Stimulated activated memory B cell treated with anti-CD40 and anti-IgM and Interleukin-4, amounts not matched to agents 10 μg/mL and 1 μg/mL and 100 μg/mL, for 72 hours (primary cell): ENCODE results near the gene TRAT1.

Experiments
- ATAC-seq: fragments of 150-1000 bp; cut with Tn5 transposase; 2 replicates; pipeline ENCODE4 v1.10.0; 2021
- H3K27ac Mint-ChIP-seq: one replicate; pipeline ENCODE4 v1.8.0; 2022; ENCODE audit warnings: mild to moderate bottlenecking, mixed read lengths
- H3K27me3 Mint-ChIP-seq: one replicate; pipeline ENCODE4 v1.8.0; 2022; ENCODE audit warnings: mixed read lengths
- H3K36me3 Mint-ChIP-seq: one replicate; pipeline ENCODE4 v1.8.0; 2022; ENCODE audit warnings: mixed read lengths
- H3K4me1 Mint-ChIP-seq: one replicate; pipeline ENCODE4 v1.8.0; 2022; ENCODE audit warnings: mixed read lengths
- H3K4me3 Mint-ChIP-seq: one replicate; pipeline ENCODE4 v1.8.0; 2022; ENCODE audit warnings: mild to moderate bottlenecking, moderate library complexity, mixed read lengths
- H3K9me3 Mint-ChIP-seq: one replicate; pipeline ENCODE4 v1.8.0; 2022; ENCODE audit warnings: mixed read lengths

Gene TRAT1

GRCh38 chr3:108833611-108834010 is 11.0 kb downstream of the TRAT1 start:
- Mint-ChIP-seq H3K9me3 (no peaks in the 10 kb centered on the region), H3K27me3 (peaks cover 11% of the 10 kb centered on the region), H3K27ac (no peak overlapping the region), H3K36me3 (no peaks in the 10 kb centered on the region), H3K4me1 (no peaks in the 10 kb centered on the region), H3K4me3 (no peak overlapping the region)
- ATAC-seq = peak; percentile 39

DNA sequence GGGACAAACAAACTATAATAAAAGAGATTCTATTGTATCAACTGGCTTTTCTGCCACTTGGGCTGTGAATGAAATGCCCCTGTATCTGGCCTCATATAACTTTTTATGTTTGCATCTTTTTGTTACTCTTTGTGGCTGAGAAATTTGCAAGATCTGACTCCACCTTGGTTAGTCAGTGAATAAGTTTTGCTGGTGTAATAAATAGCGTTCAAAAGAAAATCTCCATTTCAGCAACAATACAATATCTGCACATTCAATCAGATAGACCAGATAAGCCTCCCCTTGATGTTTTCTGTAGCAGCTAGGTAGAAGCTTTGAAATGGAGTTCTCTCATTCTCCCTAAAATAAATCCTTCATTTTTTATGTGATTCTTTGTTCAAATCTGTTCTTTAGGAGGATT is 12.0 kb downstream of the TRAT1 start:
- no peak overlapping the region for H3K4me3 Mint-ChIP-seq

DNA sequence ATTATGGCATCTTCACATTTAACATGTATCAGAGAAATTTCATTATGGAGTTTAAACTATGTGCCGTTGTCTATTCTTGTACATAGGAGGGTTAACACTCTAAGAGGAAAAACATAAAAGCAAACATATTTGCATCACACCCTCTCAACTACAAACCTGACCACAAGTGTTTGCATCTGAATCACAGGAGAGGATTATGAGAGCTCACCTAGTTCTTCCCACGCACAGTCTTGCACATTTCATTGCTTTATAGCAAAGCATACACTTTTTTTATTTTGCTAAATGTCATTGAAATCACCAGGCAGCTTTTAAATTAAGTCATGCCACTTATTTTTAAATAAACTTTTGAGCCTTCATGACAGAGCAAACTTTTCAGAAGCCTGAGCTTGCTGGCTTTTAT is 12.5 kb downstream of the TRAT1 start:
- Mint-ChIP-seq H3K36me3 (no peaks in the 10 kb centered on the region), H3K27ac (no peak overlapping the region), H3K9me3 (peaks cover under 1% of the 10 kb centered on the region), H3K27me3 (peaks cover 11% of the 10 kb centered on the region), H3K4me3 (no peak overlapping the region), H3K4me1 (no peaks in the 10 kb centered on the region)
- no peak for ATAC-seq

More for the DNA sequence above, 12.0 kb downstream of the TRAT1 start:
- no peak overlapping the region for H3K27ac Mint-ChIP-seq
- H3K9me3 Mint-ChIP-seq = no peaks in the 10 kb centered on the region
- no peak for ATAC-seq
- H3K36me3 Mint-ChIP-seq = no peaks in the 10 kb centered on the region
- no peaks in the 10 kb centered on the region for H3K4me1 Mint-ChIP-seq
- peaks cover 11% of the 10 kb centered on the region for H3K27me3 Mint-ChIP-seq

DNA sequence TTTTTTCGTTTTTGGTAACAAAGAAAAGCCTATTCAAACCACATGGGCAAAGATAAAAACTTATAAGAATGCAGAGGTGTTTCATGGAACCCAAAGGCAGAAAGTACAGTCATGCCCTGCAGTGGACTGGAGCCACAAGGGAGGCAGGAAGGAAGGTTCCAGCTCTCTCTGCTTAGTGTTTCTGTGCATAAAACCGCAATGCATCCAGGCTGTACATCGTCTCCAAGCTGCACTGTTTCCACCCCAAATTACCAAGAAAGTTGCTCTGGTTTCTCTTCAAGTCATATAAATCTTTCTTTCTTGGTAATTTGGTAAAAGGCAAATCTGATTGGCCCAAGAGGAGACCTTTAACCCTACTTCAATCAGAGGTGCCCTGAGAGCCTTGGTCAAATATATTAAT is 15.8 kb downstream of the TRAT1 start:
- Mint-ChIP-seq H3K9me3 (peaks cover 2% of the 10 kb centered on the region), H3K27ac (no peak overlapping the region), H3K4me3 (no peak overlapping the region), H3K4me1 (no peaks in the 10 kb centered on the region), H3K36me3 (no peaks in the 10 kb centered on the region), H3K27me3 (peaks cover 11% of the 10 kb centered on the region)
- ATAC-seq = no peak

DNA sequence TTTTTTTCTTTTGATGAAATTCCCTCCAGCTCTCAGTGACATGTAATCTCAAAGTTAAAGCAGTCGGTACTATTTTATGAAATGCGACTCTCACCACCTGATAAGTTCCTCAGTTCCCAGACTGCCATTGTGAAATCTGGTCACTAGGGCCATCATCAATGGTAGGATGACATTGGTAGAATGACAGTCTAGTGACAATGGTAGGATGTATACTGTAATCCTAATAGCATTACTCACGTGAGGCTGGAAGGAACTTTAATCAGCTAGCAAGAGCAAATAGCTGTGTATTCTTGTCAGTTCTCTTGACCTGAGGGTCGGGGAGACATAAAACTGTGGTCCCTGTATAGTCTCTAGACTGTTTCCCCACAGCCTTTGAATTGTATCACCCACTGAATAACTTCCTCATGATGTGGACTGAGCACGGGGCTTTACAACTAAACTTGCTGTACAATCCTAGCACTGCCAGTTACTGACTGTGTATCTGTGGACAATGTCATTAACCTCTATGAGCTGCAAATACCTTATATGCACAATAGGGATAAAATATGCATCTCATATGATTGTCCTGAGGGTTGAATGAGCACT is 23.2 kb downstream of the TRAT1 start:
- H3K27ac Mint-ChIP-seq = no peak overlapping the region
- no peaks in the 10 kb centered on the region for H3K9me3 Mint-ChIP-seq
- no peaks in the 10 kb centered on the region for H3K4me1 Mint-ChIP-seq
- ATAC-seq = no peak
- no peaks in the 10 kb centered on the region for H3K27me3 Mint-ChIP-seq
- H3K36me3 Mint-ChIP-seq = no peaks in the 10 kb centered on the region
- no peak overlapping the region for H3K4me3 Mint-ChIP-seq

DNA sequence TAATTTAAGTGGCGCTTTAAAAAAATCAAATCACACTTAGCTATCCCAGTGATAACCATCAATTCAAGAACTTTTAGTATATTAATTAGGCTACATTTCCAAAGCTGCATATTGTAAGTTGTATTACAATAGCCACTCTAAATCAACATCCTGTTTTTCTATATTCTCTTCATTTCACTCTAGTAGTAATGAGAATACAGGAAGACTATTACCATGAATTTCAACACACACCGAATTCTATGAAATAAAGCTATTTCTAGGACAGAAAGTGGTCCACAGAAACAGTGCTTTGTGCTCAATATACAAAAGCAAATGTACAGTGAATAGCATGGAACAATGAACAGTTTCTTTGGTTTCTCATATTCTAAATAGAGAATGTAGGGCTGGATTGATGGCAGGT is 24.6 kb downstream of the TRAT1 start:
- Mint-ChIP-seq H3K4me3 (no peak overlapping the region), H3K9me3 (no peaks in the 10 kb centered on the region), H3K36me3 (no peaks in the 10 kb centered on the region), H3K27me3 (no peaks in the 10 kb centered on the region), H3K4me1 (no peaks in the 10 kb centered on the region), H3K27ac (no peak overlapping the region)
- ATAC-seq = no peak

DNA sequence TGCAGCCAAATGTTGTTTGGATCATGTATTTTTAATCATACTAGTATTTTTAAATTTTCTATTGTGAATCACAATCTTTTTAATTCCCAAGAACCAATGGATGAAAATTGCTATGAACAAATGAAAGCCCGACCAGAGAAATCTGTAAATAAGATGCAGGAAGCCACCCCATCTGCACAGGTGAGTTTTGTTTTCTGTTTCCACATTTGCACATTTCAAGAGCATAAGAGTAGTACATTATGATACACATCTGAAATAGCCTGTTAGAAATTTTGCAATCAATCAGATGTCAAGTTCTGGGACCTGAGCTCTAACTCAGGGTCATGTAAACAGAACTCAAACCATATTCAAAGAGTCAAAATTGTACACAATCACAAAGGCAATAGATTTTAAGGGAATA is 26.5 kb downstream of the TRAT1 start:
- Mint-ChIP-seq H3K36me3 (no peaks in the 10 kb centered on the region), H3K4me1 (no peaks in the 10 kb centered on the region), H3K27ac (no peak overlapping the region), H3K27me3 (no peaks in the 10 kb centered on the region), H3K4me3 (no peak overlapping the region), H3K9me3 (no peaks in the 10 kb centered on the region)
- ATAC-seq = no peak

- Mint-ChIP-seq H3K9me3 (no peaks in the 10 kb centered on the region), H3K4me1 (no peaks in the 10 kb centered on the region), H3K27ac (no peak overlapping the region), H3K36me3 (no peaks in the 10 kb centered on the region), H3K27me3 (peaks cover 32% of the 10 kb centered on the region), H3K4me3 (no peak overlapping the region)
- no peak for ATAC-seq
These were observed 38.8 kb downstream of the TRAT1 start for GRCh38 chr3:108861401-108861800.

- Mint-ChIP-seq H3K36me3 (no peaks in the 10 kb centered on the region), H3K4me3 (no peak overlapping the region), H3K9me3 (no peaks in the 10 kb centered on the region), H3K27ac (no peak overlapping the region), H3K27me3 (peaks cover 32% of the 10 kb centered on the region), H3K4me1 (no peaks in the 10 kb centered on the region)
- ATAC-seq = no peak
These were observed 40.5 kb downstream of the TRAT1 start for GRCh38 chr3:108862865-108863798.

GRCh38 chr3:108863799-108864135 is 41.2 kb downstream of the TRAT1 start:
- H3K9me3 Mint-ChIP-seq = no peaks in the 10 kb centered on the region
- H3K27me3 Mint-ChIP-seq = peaks cover 32% of the 10 kb centered on the region
- no peak for ATAC-seq
- no peaks in the 10 kb centered on the region for H3K36me3 Mint-ChIP-seq
- H3K4me3 Mint-ChIP-seq = no peak overlapping the region
- H3K27ac Mint-ChIP-seq = no peak overlapping the region
- H3K4me1 Mint-ChIP-seq = no peaks in the 10 kb centered on the region

DNA sequence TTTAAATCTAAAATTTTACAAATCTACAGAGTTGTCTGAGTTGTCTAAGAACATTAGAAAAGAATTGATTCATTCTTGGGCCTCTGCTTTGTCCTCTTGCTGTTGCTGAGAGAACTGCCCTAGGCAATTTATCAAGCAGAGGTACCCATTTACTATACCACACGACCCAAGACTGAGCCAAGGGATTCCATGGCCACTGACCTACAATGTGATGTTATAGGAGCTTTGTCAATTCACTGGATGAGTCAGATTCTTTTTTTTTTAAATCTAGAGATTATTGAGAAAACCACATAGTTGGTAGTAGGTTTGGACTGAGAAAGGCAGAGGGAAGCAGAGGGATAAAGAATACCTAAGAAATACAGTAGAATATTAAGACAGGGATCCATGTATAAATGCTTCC is 55.3 kb downstream of the TRAT1 start:
- Mint-ChIP-seq H3K4me3 (no peak overlapping the region), H3K27me3 (peaks cover 11% of the 10 kb centered on the region), H3K36me3 (no peaks in the 10 kb centered on the region), H3K4me1 (no peaks in the 10 kb centered on the region), H3K27ac (no peak overlapping the region), H3K9me3 (no peaks in the 10 kb centered on the region)
- no peak for ATAC-seq

- H3K9me3 Mint-ChIP-seq = no peaks in the 10 kb centered on the region
- H3K4me1 Mint-ChIP-seq = no peaks in the 10 kb centered on the region
- ATAC-seq = no peak
- no peaks in the 10 kb centered on the region for H3K36me3 Mint-ChIP-seq
- H3K4me3 Mint-ChIP-seq = no peak overlapping the region
- peaks cover 11% of the 10 kb centered on the region for H3K27me3 Mint-ChIP-seq
- H3K27ac Mint-ChIP-seq = no peak overlapping the region
These were observed 57.3 kb downstream of the TRAT1 start for GRCh38 chr3:108879915-108880314.

DNA sequence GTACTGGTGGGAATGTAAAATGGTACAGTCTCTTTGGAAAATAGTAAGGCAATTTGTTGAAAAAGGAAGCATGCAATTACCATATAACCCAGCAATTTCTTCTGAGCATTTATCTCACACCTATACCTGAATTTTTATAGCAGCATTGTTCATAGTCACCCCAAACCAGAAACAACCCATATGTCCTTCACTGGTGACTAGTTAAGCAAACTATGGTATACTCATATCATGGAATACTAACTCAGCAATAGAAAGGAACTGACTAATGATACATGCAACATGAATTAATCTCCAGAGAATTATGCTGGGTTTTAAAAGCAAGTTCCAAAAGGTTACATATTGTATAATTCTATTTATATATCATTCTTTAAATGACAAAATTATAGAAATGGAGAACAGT is 60.2 kb downstream of the TRAT1 start:
- no peak for ATAC-seq
- Mint-ChIP-seq H3K36me3 (no peaks in the 10 kb centered on the region), H3K27me3 (peaks cover 11% of the 10 kb centered on the region), H3K4me3 (no peak overlapping the region), H3K4me1 (no peaks in the 10 kb centered on the region), H3K9me3 (no peaks in the 10 kb centered on the region), H3K27ac (no peak overlapping the region)

DNA sequence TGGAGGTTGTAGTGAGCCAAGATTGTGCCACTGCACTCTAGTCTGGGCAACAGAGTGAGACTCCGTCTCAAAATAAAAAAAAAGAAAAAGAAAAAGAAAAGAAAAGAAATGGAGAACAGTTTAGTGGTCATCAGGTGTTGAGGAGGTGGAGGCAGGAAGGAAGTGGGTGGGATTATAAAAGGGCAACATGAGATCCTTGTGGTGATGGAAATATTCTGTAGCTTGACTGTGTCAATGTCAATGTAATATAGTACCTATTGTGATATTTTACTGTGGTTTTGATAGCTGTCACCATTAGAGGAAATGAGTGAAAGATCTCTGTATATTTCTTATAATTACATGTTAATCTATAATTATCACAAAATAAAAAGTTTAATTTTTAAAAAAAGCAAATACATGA is 60.8 kb downstream of the TRAT1 start:
- H3K36me3 Mint-ChIP-seq = no peaks in the 10 kb centered on the region
- no peaks in the 10 kb centered on the region for H3K4me1 Mint-ChIP-seq
- no peak overlapping the region for H3K4me3 Mint-ChIP-seq
- ATAC-seq = no peak
- no peaks in the 10 kb centered on the region for H3K9me3 Mint-ChIP-seq
- H3K27ac Mint-ChIP-seq = no peak overlapping the region
- peaks cover 7% of the 10 kb centered on the region for H3K27me3 Mint-ChIP-seq

DNA sequence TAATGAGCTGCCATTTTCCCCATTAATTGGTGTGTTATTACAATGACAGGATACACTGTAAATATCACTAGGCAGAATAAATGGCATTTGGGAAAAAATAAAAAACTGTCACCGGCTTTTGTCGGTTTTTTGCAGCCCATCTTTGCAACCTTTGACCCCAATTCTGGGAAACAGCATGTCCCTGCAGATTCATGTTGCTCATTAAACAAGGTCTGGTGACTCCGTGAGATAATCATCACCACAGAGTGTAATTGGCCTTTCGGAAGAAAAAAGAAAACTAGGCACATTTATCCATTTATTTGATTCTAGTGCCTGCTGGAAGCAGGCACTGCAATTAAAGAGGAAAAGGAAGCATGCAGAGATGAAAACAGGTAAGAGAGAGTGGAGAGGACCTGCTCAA is 64.5 kb downstream of the TRAT1 start:
- no peak for ATAC-seq
- H3K36me3 Mint-ChIP-seq = no peaks in the 10 kb centered on the region
- H3K27ac Mint-ChIP-seq = no peak overlapping the region
- no peaks in the 10 kb centered on the region for H3K4me1 Mint-ChIP-seq
- no peaks in the 10 kb centered on the region for H3K27me3 Mint-ChIP-seq
- no peaks in the 10 kb centered on the region for H3K9me3 Mint-ChIP-seq
- no peak overlapping the region for H3K4me3 Mint-ChIP-seq

DNA sequence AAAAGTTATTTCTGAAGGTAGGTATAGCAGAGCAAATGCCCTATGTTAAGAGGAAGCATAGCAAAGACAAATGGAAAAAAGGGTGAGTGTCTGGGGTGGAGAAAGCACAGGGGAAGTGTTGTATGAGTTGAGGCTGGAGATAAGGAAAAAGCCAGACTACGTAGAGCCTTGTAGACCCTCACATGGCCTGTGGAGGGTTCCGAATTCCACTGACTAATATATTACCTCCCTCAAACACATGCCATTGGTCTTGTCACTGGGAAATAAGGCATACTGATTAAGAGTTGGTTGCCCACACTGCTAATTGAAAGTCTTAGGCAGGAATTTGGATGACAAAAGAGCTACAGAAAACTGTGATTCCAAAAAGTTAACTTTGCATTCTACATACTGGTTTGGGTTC is 65.2 kb downstream of the TRAT1 start:
- no peak overlapping the region for H3K27ac Mint-ChIP-seq
- no peaks in the 10 kb centered on the region for H3K27me3 Mint-ChIP-seq
- ATAC-seq = no peak
- H3K36me3 Mint-ChIP-seq = no peaks in the 10 kb centered on the region
- no peaks in the 10 kb centered on the region for H3K9me3 Mint-ChIP-seq
- no peaks in the 10 kb centered on the region for H3K4me1 Mint-ChIP-seq
- no peak overlapping the region for H3K4me3 Mint-ChIP-seq
